Frontal cortex (tissue), 4 donors: ENCODE measurements around the gene IFITM2. TPM values are rescaled to one million over a fixed set of nuclear protein-coding genes. Genes with fewer than 3 reads are reported as not detected.
"Not testable (repeated sequence)": the region's sequence is repeated elsewhere in the genome, so short reads cannot be mapped to it uniquely, and the experiment has no call there.

Experiments
- DNase-seq, 2 donors: peaks; one replicate each; pipeline ENCODE4 v3.0.0; 2012; ENCODE audit warnings: low spot score in 2 of 2
- FAIRE-seq: peaks from 2 replicates; lab custom pipeline; 2012; peaks lifted over from hg19 to GRCh38; lab: Jason Lieb, UNC
- total RNA-seq: library from RNA; depleted of rRNA; stranded (reverse); fragments of >200 nt; gene quantifications from one replicate; pipeline ENCODE4 v1.2.3, GENCODE V29; 2014
- donor health status: control.
- donor health status: control.
- donor health status: control.

The IFITM2 gene
- total RNA-seq, 1 donor from 2014 or later = 5.3 TPM

DNA sequence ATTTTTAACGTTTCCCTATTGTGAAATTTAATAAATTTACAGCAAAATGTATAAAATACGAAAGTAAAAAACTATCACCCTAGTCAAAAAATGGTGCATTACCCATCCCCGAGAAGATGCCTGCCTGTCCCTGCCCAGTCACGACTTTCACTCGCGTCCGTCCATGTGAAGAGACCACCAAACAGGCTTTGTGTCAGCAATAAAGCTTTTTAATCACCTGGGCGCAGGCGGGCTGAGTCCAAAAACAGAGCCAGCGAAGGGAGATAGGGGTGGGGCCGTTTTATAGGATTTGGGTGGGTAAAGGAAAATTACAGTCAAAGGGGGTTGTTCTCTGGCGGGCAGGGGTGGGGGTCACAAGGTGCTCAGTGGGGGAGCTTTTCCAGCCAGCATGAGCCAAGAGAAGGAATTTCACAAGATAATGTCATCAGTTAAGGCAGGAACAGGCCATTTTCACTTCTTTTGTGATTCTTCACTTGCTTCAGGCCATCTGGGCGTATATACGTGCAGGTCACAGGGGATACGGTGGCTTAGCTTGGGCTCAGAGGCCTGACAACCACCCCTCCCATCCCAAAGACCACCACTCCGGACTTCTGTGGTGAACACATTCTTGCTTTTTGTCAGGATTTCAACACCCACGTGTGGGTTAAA is 26.1 kb downstream of the IFITM2 start:
- FAIRE-seq, DNase-seq: not testable (repeated sequence)

DNA sequence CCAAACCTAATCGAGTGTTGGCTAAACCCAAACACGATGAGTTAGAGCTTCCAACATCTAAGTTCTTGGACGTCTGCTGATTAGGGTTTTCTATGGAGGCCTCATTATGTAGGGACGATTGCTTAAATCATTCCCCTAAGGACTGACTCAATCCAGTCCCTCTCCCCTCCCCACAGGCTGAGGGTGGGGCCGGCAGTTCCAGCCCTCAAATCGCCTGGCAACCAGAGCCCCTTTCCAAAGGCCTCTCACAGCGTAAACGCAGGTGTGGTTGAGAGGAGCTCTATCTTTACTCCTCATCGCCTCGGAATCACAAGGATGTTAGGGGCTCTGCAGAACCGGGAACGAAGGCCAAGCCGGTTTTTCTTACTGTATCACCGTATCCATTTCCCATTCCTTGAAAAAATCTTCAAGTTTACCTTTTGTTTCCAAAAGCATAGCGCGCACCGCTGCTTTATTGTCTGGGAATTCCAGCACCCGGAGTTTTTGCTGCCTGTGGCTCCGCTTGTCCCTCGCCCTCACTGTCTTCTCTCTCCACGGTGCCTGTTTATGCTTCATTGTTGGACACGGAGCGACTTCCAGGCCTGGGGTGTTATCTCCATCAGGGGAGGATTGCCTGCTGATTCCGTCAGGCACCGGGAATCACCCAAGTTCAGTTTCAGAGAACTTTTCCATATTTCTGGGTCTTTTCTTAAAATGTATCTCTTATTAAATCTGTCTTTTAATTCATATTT is 26.8 kb downstream of the IFITM2 start:
- FAIRE-seq (no peak), DNase-seq (no peak)

- no peak for DNase-seq
- FAIRE-seq = no peak
Observed at GRCh38 chr11:335779-336658, 28.4 kb downstream of the IFITM2 start.

DNA sequence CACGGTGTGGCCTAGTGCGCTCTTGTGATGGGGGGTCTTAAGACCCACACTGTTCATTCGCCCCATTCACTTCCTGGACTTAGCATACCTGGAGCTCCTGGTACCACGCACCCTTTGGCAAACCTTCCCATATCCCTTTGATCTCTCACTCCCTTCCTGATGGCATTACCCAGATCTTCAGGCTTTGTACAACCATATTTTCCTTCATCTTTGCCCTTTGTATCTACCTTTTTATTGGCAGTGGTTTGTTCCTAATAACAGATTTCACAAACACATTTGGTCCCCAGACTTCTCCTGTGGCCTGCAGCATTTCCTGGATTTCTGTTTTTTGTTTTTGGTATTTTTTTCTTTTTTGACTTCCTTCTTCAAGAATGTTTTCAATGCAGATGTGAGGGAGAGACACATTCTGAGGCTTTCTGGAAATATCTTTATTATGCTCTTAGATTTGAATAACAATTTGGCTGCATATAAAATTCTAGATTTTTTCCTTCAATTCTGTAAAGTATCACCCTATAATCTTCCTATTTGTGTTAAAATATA is 29.1 kb downstream of the IFITM2 start:
- FAIRE-seq = no peak
- no peak for DNase-seq

DNA sequence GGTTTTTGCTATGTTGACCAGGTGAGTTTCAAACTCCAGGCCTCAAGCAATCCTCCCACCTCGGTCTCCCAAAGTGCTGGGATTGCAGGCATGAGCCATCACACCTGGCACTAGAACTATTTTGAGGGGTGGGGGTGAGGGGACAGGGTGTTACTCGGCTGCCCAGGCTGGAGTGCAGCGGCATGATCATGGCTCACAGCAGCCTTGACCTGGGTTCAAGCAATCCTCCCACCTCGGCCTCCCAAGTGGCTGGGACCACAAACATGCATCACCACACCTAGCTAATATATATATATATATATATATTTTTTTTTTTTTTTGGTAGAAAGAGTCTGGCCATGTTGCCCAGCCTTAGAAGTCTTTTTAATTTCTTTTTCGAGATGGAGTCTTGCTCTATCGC is 30.1 kb downstream of the IFITM2 start:
- DNase-seq (no peak), FAIRE-seq (no peak)

GRCh38 chr11:339963-340362 is 32.3 kb downstream of the IFITM2 start:
- DNase-seq (no peak), FAIRE-seq (no peak)

DNA sequence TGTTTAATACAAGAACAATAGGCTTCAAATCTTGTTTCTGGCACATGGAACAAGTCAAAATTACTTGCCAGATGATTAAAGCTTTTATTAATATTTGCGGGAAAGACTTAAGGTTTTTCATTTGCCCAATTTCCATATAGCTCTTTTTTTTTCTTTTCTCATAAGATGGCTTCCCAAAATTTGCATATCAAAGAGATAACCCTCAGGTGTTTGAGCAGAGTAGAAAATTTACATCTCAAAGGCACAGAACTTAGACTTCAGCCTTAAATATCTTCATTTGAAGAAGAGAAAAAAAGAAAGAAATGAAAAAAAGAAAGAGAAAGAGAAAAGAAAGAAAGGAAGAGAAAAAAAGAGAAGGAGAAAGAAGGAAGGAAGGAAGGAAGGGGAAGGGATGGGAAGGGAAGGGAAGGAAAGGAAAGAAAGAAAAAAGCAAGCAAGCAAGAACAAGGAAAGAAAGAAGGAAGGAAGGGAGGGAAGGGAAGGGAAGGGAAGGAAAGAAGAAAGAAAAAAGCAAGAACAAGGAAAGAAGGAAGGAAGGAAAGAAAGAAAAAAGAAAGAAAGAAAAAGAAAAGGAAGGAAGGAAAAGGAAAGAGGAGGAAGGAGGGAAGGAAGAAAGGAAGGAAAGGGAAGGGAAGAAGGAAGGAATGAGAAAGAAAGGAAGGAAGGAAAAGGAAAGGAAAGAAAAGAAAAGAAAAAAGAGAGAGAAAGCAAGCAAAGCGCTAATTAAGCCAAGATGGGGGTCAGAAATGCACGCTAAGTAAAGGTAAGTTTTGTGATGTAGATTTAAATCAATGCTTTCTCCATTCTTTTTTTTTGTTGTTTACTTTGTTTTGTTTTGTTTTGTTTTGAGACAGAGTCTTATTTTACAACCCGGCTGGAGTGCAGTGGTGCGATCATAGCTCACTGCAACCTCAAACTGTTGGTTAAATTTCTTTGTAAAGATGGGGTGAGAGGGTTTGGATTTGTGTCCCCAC is 33.2 kb downstream of the IFITM2 start:
- FAIRE-seq (no peak), DNase-seq (no peak)

GRCh38 chr11:342328-342727 is 34.7 kb downstream of the IFITM2 start:
- DNase-seq (no peak), FAIRE-seq (no peak)

DNA sequence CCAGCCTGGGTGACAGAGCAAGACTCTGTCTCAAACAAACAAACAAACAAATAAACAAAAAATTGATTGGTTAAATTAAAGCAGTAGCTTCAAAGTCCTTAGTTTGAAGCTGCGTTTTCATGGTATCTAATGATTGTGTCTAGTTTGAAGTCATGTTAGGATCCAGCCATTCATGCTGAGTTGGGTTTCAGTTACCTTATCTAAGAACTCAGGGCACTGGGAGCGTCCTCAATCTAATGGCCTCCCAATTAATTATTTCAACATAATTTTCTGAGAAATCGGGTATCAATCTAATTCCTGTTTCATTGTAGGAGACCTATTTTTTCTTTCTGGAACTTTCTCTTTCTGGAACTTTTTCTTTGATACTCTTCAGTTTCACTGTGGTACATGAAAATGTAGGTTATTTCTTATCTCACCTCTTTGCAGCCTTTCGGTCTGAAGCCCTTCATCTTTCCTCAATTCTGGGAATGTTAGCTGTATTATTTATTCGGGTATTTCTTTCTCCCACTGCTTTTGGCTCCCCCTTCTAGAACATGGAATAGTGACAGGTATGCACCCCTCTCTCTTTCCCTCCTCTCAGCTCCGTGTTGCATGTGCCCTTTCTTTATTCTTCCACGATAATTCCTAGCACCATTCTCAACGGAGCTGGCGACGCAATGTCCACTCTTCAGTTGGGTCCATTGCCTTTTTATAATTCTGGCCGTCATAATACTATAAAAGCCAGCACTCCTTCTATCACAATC is 37.4 kb downstream of the IFITM2 start:
- no peak for DNase-seq
- FAIRE-seq = no peak

- FAIRE-seq = no peak
Observed at GRCh38 chr11:346529-346928, 38.9 kb downstream of the IFITM2 start.

GRCh38 chr11:349270-349954 is 41.8 kb downstream of the IFITM2 start:
- not testable (repeated sequence) for DNase-seq, FAIRE-seq

More at GRCh38 chr11:346529-346928, 38.9 kb downstream of the IFITM2 start:
- DNase-seq = no peak

GRCh38 chr11:350033-350722 is 42.6 kb downstream of the IFITM2 start:
- DNase-seq, FAIRE-seq: not testable (repeated sequence)

GRCh38 chr11:350723-351255 is 43.2 kb downstream of the IFITM2 start:
- FAIRE-seq (no peak), DNase-seq (no peak)

DNA sequence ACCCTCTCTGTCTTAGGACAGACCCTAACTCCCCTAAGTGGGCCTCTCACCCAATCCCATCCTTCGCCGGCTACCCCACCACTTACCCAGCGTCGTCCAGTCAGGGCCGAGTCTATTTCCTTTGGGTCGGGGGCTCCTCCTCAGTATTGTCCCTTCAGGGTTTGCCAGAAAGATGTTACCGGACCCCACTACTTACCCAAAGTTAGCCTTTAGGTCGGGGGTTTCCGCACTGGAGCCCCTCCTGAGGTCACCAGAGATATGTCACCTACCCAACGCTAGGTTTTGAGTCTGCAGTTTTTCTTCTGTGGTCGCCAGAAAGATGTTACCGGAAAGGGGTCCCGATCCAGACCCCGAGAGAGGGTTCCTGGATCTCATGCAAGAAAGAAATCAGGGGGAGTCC is 43.8 kb downstream of the IFITM2 start:
- no peak for DNase-seq
- no peak for FAIRE-seq

DNA sequence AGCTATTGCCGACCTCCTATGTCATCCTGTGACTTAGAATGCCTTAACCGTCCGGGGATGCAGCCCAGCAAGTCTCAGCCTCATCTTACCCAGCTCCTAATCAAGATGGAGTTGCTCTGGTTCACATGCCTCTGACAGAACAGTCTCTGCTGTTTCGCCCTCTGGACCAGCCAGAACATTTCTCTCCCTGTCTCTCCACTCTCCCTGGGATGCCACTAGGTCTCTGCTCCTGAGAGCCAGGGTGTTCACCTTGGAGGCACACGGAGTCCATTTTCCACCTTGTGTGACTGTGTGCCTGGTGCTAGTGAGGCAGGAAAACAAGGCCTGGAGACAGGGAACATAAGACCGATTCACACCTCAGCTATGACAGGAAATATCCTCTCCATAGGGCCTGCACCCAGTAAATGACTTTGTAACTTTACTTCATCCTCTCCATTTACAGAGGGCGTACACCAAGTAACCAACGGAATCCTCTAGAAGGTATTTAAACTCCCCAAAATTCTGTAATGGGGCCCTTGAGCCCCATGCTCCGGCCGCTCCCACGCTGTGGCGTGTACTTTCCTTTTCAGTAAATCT is 44.9 kb downstream of the IFITM2 start:
- FAIRE-seq = no peak

GRCh38 chr11:353179-353873 is 45.7 kb downstream of the IFITM2 start:
- peak in 1 of 2 donors; percentile 55 for DNase-seq
- no peak for FAIRE-seq

More for the DNA sequence above, 44.9 kb downstream of the IFITM2 start:
- DNase-seq = no peak
